Putamen (tissue), 1 donor: ENCODE results near the gene INPP5A.

Experiments
- DNase-seq: peaks from one replicate; pipeline ENCODE4 v3.0.0-alpha.2; 2016; ENCODE audit warnings: low spot score

INPP5A gene

GRCh38 chr10:132746801-132747625, 209.4 kb downstream of the INPP5A start:
- no peak for DNase-seq

- no peak for DNase-seq
Observed at GRCh38 chr10:132748135-132748534, 210.5 kb downstream of the INPP5A start.

GRCh38 chr10:132748545-132749370, 211.2 kb downstream of the INPP5A start:
- DNase-seq, result no peak

- DNase-seq, result no peak
Observed at GRCh38 chr10:132749371-132749795, 211.8 kb downstream of the INPP5A start.

GRCh38 chr10:132750936-132751335, 213.3 kb downstream of the INPP5A start:
- DNase-seq, result no peak

- DNase-seq, result no peak
Observed at GRCh38 chr10:132752378-132752777, 214.8 kb downstream of the INPP5A start.

GRCh38 chr10:132752961-132753360, 215.4 kb downstream of the INPP5A start:
- DNase-seq, result no peak

- DNase-seq, result no peak
Observed at GRCh38 chr10:132753596-132753995, 216.0 kb downstream of the INPP5A start.

GRCh38 chr10:132754071-132754470, 216.5 kb downstream of the INPP5A start:
- no peak for DNase-seq

GRCh38 chr10:132755166-132755711, 217.7 kb downstream of the INPP5A start:
- DNase-seq, result no peak

- no peak for DNase-seq
Observed at GRCh38 chr10:132756591-132756990, 219.0 kb downstream of the INPP5A start.

- no peak for DNase-seq
Observed at GRCh38 chr10:132757171-132757570, 219.6 kb downstream of the INPP5A start.

- DNase-seq, result no peak
Observed at GRCh38 chr10:132758865-132759264, 221.3 kb downstream of the INPP5A start.

GRCh38 chr10:132761395-132762060, 223.9 kb downstream of the INPP5A start:
- no peak for DNase-seq

GRCh38 chr10:132762267-132762666, 224.7 kb downstream of the INPP5A start:
- peak; percentile 77 for DNase-seq

- no peak for DNase-seq
Observed at GRCh38 chr10:132763545-132763944, 226.0 kb downstream of the INPP5A start.

- DNase-seq, result no peak
Observed at GRCh38 chr10:132764108-132764507, 226.5 kb downstream of the INPP5A start.

GRCh38 chr10:132765435-132765834, 227.8 kb downstream of the INPP5A start:
- no peak for DNase-seq

GRCh38 chr10:132766291-132766690, 228.7 kb downstream of the INPP5A start:
- no peak for DNase-seq

- no peak for DNase-seq
Observed at GRCh38 chr10:132768346-132769248, 231.0 kb downstream of the INPP5A start.
